Calu3 (cell line): ENCODE data around the gene MOV10L1. TPM values are rescaled to one million over a fixed set of nuclear protein-coding genes. Genes with fewer than 3 reads are reported as not detected.

ENCODE experiments used
- BruUV-seq: library from RNA; stranded (reverse); fragments of 400-500 nt; replicated peaks from 2 replicates; lab custom pipeline; 2021; lab: Mats Ljungman, UMichigan
- CTCF ChIA-PET: fragments of 300-600 bp; sonication (Branson Sonifier 250); formaldehyde crosslinking; loops from one replicate; lab custom pipeline; 2022; ENCODE audit warnings: antibody characterized with exemption; lab: Charles Lee
- DNase-seq: peaks from one replicate; pipeline ENCODE4 v3.0.0; 2022
- H3K27ac Mint-ChIP-seq: one replicate; pipeline ENCODE4 v1.8.0; 2022; ENCODE audit warnings: mixed read lengths; ENCODE audit not compliant: unreplicated experiment
- H3K27me3 Mint-ChIP-seq: one replicate; pipeline ENCODE4 v1.8.0; 2022; ENCODE audit warnings: mixed read lengths; ENCODE audit not compliant: unreplicated experiment
- H3K36me3 Mint-ChIP-seq: one replicate; pipeline ENCODE4 v1.8.0; 2022; ENCODE audit warnings: mild to moderate bottlenecking, moderate library complexity, mixed read lengths; ENCODE audit not compliant: insufficient read depth, unreplicated experiment
- H3K4me1 Mint-ChIP-seq: one replicate; pipeline ENCODE4 v1.8.0; 2022; ENCODE audit warnings: mild to moderate bottlenecking, low read depth, mixed read lengths; ENCODE audit not compliant: unreplicated experiment
- H3K4me3 Mint-ChIP-seq: one replicate; pipeline ENCODE4 v1.8.0; 2022; ENCODE audit warnings: mild to moderate bottlenecking, low read depth, moderate library complexity, mixed read lengths; ENCODE audit not compliant: unreplicated experiment
- H3K9me3 Mint-ChIP-seq: one replicate; pipeline ENCODE4 v1.8.0; 2022; ENCODE audit warnings: low read depth, mixed read lengths; ENCODE audit not compliant: unreplicated experiment
- intact Hi-C: fragments of 100-400 bp; cut with micrococcal nuclease; formaldehyde crosslinking; loops from one replicate; pipeline ENCODE4 v1.10.0; 2022; ENCODE audit not compliant: unreplicated experiment
- total RNA-seq: library from RNA; stranded (reverse); gene quantifications from 2 replicates; pipeline ENCODE4 v1.2.3, GENCODE V29; 2022
- TF ChIP-seq, protein P1 (sequence below): fragments of 200-600 bp; IDR thresholded peaks from one replicate; pipeline ENCODE4 v1.8.0; 2022; ENCODE audit warnings: antibody characterized with exemption; ENCODE audit not compliant: unreplicated experiment

MOV10L1 gene
- total RNA-seq, 1 experiment from 2014 or later = not detected

DNA sequence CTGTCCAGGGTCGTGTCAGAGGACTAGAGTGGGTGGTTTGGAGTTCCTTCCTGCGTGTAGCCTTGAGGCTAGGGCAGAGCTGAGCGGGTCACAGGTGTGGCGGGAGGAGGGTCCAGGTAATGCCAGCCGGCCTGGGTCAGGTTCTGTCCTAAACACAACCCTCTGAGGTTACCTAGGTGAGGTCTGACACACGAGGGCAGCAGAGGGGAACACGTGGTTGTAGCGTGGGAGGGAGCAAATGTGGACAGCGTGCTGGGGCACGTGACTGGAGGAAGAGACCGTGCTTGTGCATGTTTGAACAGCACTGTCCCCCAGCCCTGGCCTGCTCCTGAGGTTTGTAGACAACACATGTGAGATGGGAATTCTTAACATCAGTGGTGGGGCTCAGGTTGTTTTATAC, 13.1 kb downstream of the MOV10L1 start:
- no peaks in the 10 kb centered on the region for H3K4me1 Mint-ChIP-seq
- intact Hi-C loops = no loop called here
- TF ChIP-seq, protein P1, sequence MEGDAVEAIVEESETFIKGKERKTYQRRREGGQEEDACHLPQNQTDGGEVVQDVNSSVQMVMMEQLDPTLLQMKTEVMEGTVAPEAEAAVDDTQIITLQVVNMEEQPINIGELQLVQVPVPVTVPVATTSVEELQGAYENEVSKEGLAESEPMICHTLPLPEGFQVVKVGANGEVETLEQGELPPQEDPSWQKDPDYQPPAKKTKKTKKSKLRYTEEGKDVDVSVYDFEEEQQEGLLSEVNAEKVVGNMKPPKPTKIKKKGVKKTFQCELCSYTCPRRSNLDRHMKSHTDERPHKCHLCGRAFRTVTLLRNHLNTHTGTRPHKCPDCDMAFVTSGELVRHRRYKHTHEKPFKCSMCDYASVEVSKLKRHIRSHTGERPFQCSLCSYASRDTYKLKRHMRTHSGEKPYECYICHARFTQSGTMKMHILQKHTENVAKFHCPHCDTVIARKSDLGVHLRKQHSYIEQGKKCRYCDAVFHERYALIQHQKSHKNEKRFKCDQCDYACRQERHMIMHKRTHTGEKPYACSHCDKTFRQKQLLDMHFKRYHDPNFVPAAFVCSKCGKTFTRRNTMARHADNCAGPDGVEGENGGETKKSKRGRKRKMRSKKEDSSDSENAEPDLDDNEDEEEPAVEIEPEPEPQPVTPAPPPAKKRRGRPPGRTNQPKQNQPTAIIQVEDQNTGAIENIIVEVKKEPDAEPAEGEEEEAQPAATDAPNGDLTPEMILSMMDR = no peak
- H3K27ac Mint-ChIP-seq = no peak overlapping the region
- peaks cover 38% of the 10 kb centered on the region for H3K27me3 Mint-ChIP-seq
- H3K36me3 Mint-ChIP-seq = no peaks in the 10 kb centered on the region
- no peak for DNase-seq
- H3K9me3 Mint-ChIP-seq = no peaks in the 10 kb centered on the region
- CTCF ChIA-PET = no interaction called here
- no peak overlapping the region for H3K4me3 Mint-ChIP-seq
- BruUV-seq = no TSS peak

DNA sequence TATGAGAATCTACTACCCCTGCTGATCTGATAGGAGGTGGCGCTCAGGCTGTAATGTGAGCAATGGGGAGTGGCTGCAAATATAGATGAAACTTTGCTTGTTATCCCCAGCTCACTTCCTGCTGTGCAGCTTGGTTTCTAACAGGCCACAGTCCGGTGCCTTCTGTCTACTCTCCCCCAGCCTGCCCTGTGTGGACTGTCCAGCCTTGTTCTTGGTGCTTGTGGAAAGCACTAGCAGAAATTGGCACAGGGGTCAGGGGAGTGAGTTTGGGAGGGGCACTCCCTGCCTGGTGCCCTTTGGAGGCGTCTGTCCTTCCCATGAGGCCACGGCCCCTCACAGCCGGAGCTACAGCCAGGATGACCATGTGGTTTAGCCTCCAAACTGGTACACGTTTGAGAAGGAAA, 14.3 kb downstream of the MOV10L1 start:
- BruUV-seq = no TSS peak
- intact Hi-C loops = no loop called here
- CTCF ChIA-PET = no interaction called here
- Mint-ChIP-seq H3K4me1 (no peaks in the 10 kb centered on the region), H3K4me3 (no peak overlapping the region), H3K9me3 (no peaks in the 10 kb centered on the region), H3K27me3 (peaks cover 38% of the 10 kb centered on the region), H3K27ac (no peak overlapping the region), H3K36me3 (no peaks in the 10 kb centered on the region)
- no peak for DNase-seq
- TF ChIP-seq, protein P1 = no peak

DNA sequence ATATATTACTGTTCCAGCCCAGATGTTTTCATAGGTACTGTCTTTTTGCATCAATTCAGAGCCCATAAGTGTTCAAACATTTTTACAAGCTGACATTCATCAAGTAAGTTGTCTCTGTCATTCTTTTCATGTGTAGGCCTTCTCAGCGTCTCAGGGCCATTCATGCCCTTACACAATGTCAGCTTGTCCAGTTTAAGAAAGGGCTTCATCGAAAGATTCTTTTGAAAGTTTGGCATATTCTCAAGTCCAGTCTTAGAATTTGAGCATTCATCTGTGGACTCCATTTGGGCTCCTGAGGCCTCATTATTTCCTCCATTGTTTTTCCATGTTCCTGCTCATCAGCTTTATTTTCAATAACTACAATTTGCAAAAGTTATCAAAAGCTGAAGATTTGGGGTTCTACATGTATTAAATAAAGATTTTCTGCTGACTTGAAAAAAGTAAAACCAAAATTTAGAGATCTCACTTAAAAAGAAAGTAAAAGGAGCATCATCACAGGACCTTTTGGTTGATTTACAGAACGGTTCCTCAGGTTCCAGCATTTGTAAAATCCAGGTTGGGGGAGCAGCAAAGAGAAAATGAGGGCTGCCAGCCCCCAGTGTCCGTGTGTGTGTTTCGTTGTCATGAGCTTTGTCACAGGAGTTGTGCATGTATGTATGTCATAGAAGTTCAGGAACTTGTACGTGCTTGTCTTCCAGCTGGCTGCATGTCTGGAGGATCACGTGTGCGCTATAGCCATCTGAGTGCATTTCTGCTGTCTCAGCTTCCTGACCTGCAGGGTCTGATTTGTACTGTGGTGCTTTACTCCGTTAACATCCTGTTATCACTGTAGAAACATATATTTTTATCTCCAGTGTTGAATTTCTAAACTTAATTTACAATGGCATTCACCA, 15.6 kb downstream of the MOV10L1 start:
- intact Hi-C loops = no loop called here
- DNase-seq = no peak
- Mint-ChIP-seq H3K4me3 (no peak overlapping the region), H3K36me3 (no peaks in the 10 kb centered on the region), H3K27me3 (peaks cover 26% of the 10 kb centered on the region), H3K4me1 (no peaks in the 10 kb centered on the region), H3K27ac (no peak overlapping the region), H3K9me3 (no peaks in the 10 kb centered on the region)
- no TSS peak for BruUV-seq
- CTCF ChIA-PET = no interaction called here
- TF ChIP-seq, protein P1 = no peak

DNA sequence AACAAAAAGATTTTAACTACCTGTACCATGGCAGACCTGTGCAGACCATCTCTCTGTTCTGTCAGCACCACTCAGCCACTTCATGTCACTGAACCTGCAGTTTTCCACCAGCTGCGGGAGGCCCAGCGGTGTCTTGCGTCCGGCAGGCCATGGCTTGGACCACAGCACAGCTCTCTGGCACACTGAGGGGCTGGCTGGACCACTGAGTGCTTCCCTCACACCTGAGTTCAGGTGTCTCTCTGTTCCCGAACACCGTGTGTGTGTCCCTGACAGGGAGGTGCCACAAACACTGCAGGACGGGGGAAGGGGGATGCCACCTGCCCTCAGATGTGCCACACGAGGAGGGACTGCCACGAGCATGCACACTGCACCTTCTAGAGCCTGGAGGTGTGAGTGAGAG, 17.7 kb downstream of the MOV10L1 start:
- CTCF ChIA-PET = no interaction called here
- Mint-ChIP-seq H3K36me3 (no peaks in the 10 kb centered on the region), H3K4me1 (no peaks in the 10 kb centered on the region), H3K27me3 (peaks cover 17% of the 10 kb centered on the region), H3K4me3 (no peak overlapping the region), H3K9me3 (no peaks in the 10 kb centered on the region), H3K27ac (no peak overlapping the region)
- no peak for DNase-seq
- BruUV-seq = no TSS peak
- intact Hi-C loops = no loop called here
- TF ChIP-seq, protein P1 = no peak
